Fibroblast of mammary gland (primary cell): Measurements from ENCODE around the gene TPH1.

ENCODE experiments used
- DNase-seq: peaks from one replicate; pipeline ENCODE4 v3.0.0-alpha.2; 2010; ENCODE audit warnings: low read depth
- H3K4me3 ChIP-seq: 2 replicates; pipeline ENCODE4 v1.5.1; 2011; ENCODE audit warnings: low read depth, mild to moderate bottlenecking, low read length, moderate library complexity; ENCODE audit not compliant: control insufficient read depth
- TF ChIP-seq, protein P1 (sequence below): conservative IDR thresholded peaks from 2 replicates; pipeline ENCODE4 v1.5.1; 2011; ENCODE audit warnings: low read depth, low read length, inconsistent platforms; ENCODE audit not compliant: control insufficient read depth, insufficient read depth

TPH1 gene

DNA sequence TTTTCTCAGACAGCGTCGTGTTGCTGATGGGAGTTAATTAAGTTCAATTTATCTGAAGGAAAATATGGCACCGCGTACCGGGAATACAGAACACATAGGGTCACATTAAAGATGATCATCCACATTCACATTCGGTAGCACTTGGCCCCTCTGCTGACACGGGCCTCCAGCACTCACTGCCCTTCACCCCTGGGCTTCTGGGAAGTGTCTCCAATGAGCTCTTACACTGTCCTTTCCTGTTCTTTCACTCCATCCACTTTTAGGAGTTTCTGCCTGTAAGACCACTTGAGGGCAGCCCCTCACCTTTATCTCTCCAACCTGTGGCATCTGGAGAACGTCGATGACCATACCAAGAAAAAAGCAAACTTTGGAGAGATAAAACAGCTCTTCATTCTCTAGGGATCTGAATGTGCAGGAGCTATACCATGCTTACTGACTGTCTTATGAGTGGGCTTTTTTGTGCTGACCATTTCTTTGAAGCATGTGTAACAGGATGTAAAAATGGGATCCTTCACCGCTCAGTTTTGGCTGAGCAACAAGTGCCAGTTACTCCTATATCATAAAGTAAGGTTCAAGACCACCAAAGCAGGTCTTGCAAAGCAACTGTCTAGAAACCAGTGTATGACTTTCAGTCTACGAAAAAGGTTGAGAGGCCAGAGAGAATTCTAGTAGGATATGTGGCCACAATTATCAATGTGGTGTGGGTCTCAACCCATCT lies 32.1 kb downstream of the TPH1 start:
- TF ChIP-seq, protein P1, sequence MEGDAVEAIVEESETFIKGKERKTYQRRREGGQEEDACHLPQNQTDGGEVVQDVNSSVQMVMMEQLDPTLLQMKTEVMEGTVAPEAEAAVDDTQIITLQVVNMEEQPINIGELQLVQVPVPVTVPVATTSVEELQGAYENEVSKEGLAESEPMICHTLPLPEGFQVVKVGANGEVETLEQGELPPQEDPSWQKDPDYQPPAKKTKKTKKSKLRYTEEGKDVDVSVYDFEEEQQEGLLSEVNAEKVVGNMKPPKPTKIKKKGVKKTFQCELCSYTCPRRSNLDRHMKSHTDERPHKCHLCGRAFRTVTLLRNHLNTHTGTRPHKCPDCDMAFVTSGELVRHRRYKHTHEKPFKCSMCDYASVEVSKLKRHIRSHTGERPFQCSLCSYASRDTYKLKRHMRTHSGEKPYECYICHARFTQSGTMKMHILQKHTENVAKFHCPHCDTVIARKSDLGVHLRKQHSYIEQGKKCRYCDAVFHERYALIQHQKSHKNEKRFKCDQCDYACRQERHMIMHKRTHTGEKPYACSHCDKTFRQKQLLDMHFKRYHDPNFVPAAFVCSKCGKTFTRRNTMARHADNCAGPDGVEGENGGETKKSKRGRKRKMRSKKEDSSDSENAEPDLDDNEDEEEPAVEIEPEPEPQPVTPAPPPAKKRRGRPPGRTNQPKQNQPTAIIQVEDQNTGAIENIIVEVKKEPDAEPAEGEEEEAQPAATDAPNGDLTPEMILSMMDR = no peak
- H3K4me3 ChIP-seq = peak overlapping the region; percentile 66
- no peak for DNase-seq

GRCh38 chr11:18012906-18013781 lies 32.9 kb downstream of the TPH1 start, which contains the start of gene SERGEF:
Gene SERGEF (minus strand): TSS chr11:18013047. CDS start chr11:18013010, 37 bp downstream.
- TF ChIP-seq, protein P1 = no peak
- H3K4me3 ChIP-seq = peak within 1 kb of the TSS; percentile 66
- DNase-seq = peak; percentile 75

DNA sequence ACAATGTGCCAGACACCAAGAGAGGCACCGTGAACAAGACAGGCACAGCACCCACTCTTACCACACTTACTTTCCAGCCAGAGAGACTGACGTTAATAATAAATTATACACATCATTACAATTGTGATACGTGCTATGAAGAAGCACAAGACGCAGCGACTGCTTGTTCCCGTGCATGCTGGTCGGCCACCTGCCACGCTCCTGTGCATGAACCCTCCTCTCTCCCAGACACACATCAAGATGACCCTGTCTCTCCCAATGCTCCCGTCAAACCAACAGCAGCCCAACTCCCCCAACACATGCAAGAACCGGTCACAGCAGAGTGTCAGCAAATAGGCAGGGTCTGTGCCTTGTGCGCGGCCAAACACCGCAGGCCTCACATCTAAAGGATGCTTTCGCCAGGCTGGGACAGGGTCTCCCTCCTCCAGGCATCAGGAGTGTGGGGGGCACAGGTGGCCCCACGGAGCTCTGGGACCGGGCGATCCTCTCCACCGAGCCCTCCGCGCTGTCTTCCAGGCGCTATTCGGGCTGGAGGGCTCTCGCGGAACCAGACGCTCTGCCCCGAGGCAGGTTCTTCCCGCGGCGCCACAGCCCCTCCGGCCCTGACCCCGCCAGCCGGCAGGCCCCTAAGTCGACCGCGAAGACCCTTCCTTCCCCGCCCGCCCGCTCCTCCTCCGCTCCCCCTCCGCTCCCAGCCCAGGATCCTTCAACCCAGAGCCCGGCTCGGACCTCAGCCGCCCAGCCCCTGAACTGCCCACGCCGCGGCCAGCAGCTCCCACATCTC lies 33.8 kb downstream of the TPH1 start:
- H3K4me3 ChIP-seq = peak overlapping the region; percentile 66
- DNase-seq = peak; percentile 17
- TF ChIP-seq, protein P1 = no peak

GRCh38 chr11:18011633-18012032 lies 34.4 kb downstream of the TPH1 start:
- TF ChIP-seq, protein P1 = no peak
- peak overlapping the region; percentile 66 for H3K4me3 ChIP-seq
- DNase-seq = no peak

DNA sequence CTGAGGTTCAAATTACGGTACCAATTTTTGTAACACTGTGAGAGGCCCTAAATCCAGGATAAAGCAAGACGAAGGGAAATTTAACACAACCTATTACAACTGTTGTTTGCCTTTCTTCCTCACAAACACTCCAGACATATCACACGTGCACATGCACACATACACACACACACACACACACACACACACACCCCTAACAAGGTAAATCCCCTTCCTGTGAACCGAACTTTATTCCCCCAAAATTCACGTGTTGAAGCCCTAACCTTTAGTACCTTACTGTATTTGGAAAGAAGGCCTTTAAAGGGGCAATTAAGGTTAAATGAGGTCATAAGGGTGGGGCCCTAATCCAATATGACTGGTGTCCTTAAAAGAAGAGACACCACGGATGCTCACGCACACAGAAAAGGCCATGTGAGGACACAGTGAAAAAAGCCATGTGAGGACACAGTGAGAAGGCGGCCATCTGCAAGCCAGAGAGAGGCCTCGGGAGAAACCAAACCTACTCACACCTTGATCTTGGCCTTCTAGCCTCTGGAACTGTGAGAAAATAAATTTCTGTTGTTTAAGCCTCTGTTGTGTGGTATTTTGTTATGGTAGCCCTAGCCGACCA lies 35.0 kb downstream of the TPH1 start:
- TF ChIP-seq, protein P1 = no peak
- H3K4me3 ChIP-seq = no peak overlapping the region
- no peak for DNase-seq

DNA sequence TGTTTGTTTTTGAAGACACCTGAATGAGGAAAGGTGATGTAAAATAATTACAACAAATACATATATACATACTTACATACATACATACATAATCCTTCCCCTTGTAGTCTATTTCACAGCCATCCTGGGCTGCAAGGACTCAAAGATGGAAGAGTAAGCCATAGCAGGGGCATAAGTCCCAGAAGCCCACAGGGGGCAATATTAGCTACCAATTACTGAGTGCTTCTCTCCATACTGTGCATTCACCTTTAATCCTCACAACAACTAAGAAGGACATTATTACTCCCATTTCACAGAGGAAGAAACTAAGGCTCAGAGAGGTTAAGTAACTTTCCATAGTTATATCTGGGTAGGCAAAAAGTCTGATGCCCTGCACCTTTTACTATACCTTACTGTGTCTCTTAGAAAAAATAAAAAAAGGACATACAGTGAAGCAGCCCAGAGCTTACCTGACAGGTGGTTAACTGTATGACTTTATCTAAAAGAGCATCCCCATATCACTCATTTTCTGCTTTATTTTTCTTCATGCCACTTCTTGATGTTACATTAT lies 35.9 kb downstream of the TPH1 start:
- no peak for DNase-seq
- no peak overlapping the region for H3K4me3 ChIP-seq
- TF ChIP-seq, protein P1 = no peak
